Uterus (tissue), 4 donors: ENCODE measurements around the gene FNBP1. TPM values are rescaled to one million over a fixed set of nuclear protein-coding genes. Genes with fewer than 3 reads are reported as not detected.

Experiments
- DNase-seq, 2 donors: peaks; one replicate each; pipeline ENCODE4 v3.0.0-alpha.2; 2019 to 2020
- H3K27ac ChIP-seq, 2 donors: fragments of 200-600 bp; sonication (generic); 1 replicate in 1 of 2; 2 replicates in 1 of 2; pipeline ENCODE4 v1.5.1; 2016 to 2018
- H3K27me3 ChIP-seq, 2 donors: fragments of 200-600 bp; sonication (generic); one replicate each; pipeline ENCODE4 v1.5.1; 2018 to 2019; ENCODE audit warnings: control low read depth in 1 of 2
- H3K36me3 ChIP-seq, 2 donors: fragments of 200-600 bp; sonication (generic); one replicate each; pipeline ENCODE4 v1.5.1; 2019; ENCODE audit warnings: control low read depth in 1 of 2
- H3K4me1 ChIP-seq, 2 donors: fragments of 200-600 bp; sonication (generic); one replicate each; pipeline ENCODE4 v1.5.1; 2018 to 2019; ENCODE audit warnings: control low read depth in 1 of 2
- H3K4me3 ChIP-seq, 2 donors: fragments of 200-600 bp; sonication (generic); 1 replicate in 1 of 2; 2 replicates in 1 of 2; pipeline ENCODE4 v1.5.1; 2018 to 2019; ENCODE audit warnings: mild to moderate bottlenecking in 1 of 2
- H3K9me3 ChIP-seq, 2 donors: fragments of 200-600 bp; sonication (generic); one replicate each; pipeline ENCODE4 v1.5.1; 2019; ENCODE audit warnings: control low read depth in 1 of 2
- CTCF ChIP-seq, 4 experiments: fragments of 200-600 bp in 2 of 4; fragments of 450-650 bp in 2 of 4; sonication (generic) in 2 of 4; IDR thresholded peaks; one replicate each; pipeline ENCODE4 v1.5.1; 2016 to 2019; ENCODE audit warnings: antibody characterized with exemption in 4 of 4, mild to moderate bottlenecking in 2 of 4, moderate library complexity in 1 of 4
- POLR2A ChIP-seq, 2 donors: fragments of 450-650 bp; IDR thresholded peaks; one replicate each; pipeline ENCODE4 v1.6.1; 2016; ENCODE audit warnings: antibody characterized with exemption in 2 of 2, mild to moderate bottlenecking in 1 of 2, moderate library complexity in 1 of 2
- intact Hi-C: fragments of 100-400 bp; cut with DNase I; formaldehyde crosslinking; loops from one replicate; pipeline ENCODE4 v1.15.1; 2023; ENCODE audit warnings: low total_unique reads
- total RNA-seq, 4 donors: library from RNA; depleted of rRNA in 3 of 4; stranded (reverse); fragments of >200 nt in 3 of 4; gene quantifications; one replicate each; pipeline versions ENCODE4 v1.1.0 to v1.2.4, GENCODE V29; 2014 to 2023
- donor health status: DM: yes; HTN: yes; CAD: no.

The FNBP1 gene
- total RNA-seq, 4 donors from 2014 or later = 18.5 to 102 (median 77.2) TPM

- TF ChIP-seq POLR2A (IDR thresholded peaks at IDR 0.05) = no peak
- Histone ChIP-seq H3K36me3 (no peaks in the 10 kb centered on the region), H3K4me3 (no peak overlapping the region), H3K4me1 (no peaks in the 10 kb centered on the region), H3K9me3 (no peaks in the 10 kb centered on the region), H3K27ac (no peak overlapping the region), H3K27me3 (no peaks in the 10 kb centered on the region)
- DNase-seq = no peak
- intact Hi-C loops = no loop called here
These were observed 181.6 kb downstream of the FNBP1 start for GRCh38 chr9:129861447-129861827.

GRCh38 chr9:129860653-129861446, 182.1 kb downstream of the FNBP1 start:
- no peaks in the 10 kb centered on the region for H3K9me3 ChIP-seq
- no peak overlapping the region for H3K27ac ChIP-seq
- H3K4me3 ChIP-seq = no peak overlapping the region
- H3K4me1 ChIP-seq = no peaks in the 10 kb centered on the region
- intact Hi-C loops = no loop called here
- TF ChIP-seq POLR2A (IDR thresholded peaks at IDR 0.05) (no peak), CTCF (IDR thresholded peaks at IDR 0.05) (no peak)
- no peaks in the 10 kb centered on the region for H3K36me3 ChIP-seq
- no peak for DNase-seq
- H3K27me3 ChIP-seq = no peaks in the 10 kb centered on the region

- H3K27ac ChIP-seq = no peak overlapping the region
- TF ChIP-seq CTCF (IDR thresholded peaks at IDR 0.05) = no peak
- TF ChIP-seq POLR2A (IDR thresholded peaks at IDR 0.05) = no peak
- H3K36me3 ChIP-seq = no peaks in the 10 kb centered on the region
- no peaks in the 10 kb centered on the region for H3K4me1 ChIP-seq
- intact Hi-C loops = no loop called here
- H3K4me3 ChIP-seq = no peak overlapping the region
- DNase-seq = no peak
- H3K9me3 ChIP-seq = no peaks in the 10 kb centered on the region
- no peaks in the 10 kb centered on the region for H3K27me3 ChIP-seq
These were observed 184.6 kb downstream of the FNBP1 start for GRCh38 chr9:129858167-129858962.

GRCh38 chr9:129857207-129857606, 185.8 kb downstream of the FNBP1 start:
- H3K4me1 ChIP-seq = no peaks in the 10 kb centered on the region
- H3K27ac ChIP-seq = no peak overlapping the region
- no peaks in the 10 kb centered on the region for H3K36me3 ChIP-seq
- no peak for TF ChIP-seq POLR2A (IDR thresholded peaks at IDR 0.05)
- TF ChIP-seq CTCF (IDR thresholded peaks at IDR 0.05) = no peak
- H3K9me3 ChIP-seq = no peaks in the 10 kb centered on the region
- intact Hi-C loops = no loop called here
- DNase-seq = no peak
- no peaks in the 10 kb centered on the region for H3K27me3 ChIP-seq
- H3K4me3 ChIP-seq = no peak overlapping the region

GRCh38 chr9:129854588-129855110, 188.3 kb downstream of the FNBP1 start:
- no peaks in the 10 kb centered on the region for H3K4me1 ChIP-seq
- H3K27me3 ChIP-seq = no peaks in the 10 kb centered on the region
- H3K27ac ChIP-seq = no peak overlapping the region
- H3K36me3 ChIP-seq = no peaks in the 10 kb centered on the region
- H3K4me3 ChIP-seq = no peak overlapping the region
- DNase-seq = no peak
- intact Hi-C loops = no loop called here
- TF ChIP-seq POLR2A (IDR thresholded peaks at IDR 0.05) = no peak
- TF ChIP-seq CTCF (IDR thresholded peaks at IDR 0.05) = no peak
- no peaks in the 10 kb centered on the region for H3K9me3 ChIP-seq
